GM21737 (cell line): ENCODE data around the gene PNPLA1.

Source experiments
- ATAC-seq: cut with Tn5 transposase; IDR thresholded peaks from one replicate; pipeline ENCODE4 v1.9.1; 2021; ENCODE audit warnings: mild to moderate bottlenecking, moderate library complexity; ENCODE audit not compliant: unreplicated experiment

Gene PNPLA1

DNA sequence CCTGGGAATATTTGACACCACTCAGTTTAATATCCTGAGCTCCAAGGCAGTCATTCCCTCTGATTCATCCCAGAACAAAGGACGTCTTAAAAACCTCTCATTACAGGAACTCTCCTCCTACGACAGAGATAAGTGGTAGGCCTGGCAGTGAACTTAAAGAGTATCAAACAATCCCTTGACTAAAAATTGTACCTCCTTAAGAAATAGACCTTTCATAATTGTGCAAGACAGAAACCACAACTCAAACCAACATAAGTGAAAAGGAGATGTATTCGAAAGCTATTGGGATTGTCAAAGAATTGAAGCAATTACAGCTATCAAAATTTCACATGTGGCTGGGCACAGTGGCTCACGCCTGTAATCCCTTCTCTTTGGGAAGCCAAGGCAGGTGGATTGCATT, 86.0 kb downstream of the PNPLA1 start:
- no peak for ATAC-seq

DNA sequence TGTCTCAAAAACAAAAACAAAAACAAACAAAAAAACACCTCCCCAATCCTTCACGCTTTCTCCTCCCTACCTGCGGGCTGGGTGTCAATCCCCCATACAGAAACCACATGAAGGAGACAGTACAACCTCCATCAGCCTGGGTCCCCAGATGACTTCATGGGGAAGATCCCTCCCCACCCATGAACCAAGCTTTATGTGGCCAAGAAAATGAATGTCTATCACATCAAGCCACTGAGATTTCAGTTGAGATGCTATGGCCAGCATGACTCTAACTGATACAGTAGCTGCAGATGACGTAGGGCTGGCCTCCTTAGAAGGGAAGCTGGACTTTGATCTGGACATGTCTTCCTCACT, 88.0 kb downstream of the PNPLA1 start:
- ATAC-seq, result no peak
